HUES64 (cell line): Measurements from ENCODE around the gene GOSR1.
"Not testable (repeated sequence)": the region's sequence is repeated elsewhere in the genome, so short reads cannot be mapped to it uniquely, and the experiment has no call there.

Experiments used
- H3K27ac ChIP-seq: 2 replicates; pipeline ENCODE4 v1.7.0; 2013; ENCODE audit warnings: low read depth, low read length, inconsistent platforms
- H3K27me3 ChIP-seq: 2 replicates; pipeline ENCODE4 v1.6.1; 2013; ENCODE audit warnings: mild to moderate bottlenecking, low read length; ENCODE audit not compliant: insufficient read depth
- H3K36me3 ChIP-seq: 2 replicates; pipeline ENCODE4 v1.6.1; 2013; ENCODE audit warnings: mild to moderate bottlenecking, low read length; ENCODE audit not compliant: insufficient read depth
- H3K4me1 ChIP-seq: 2 replicates; pipeline ENCODE4 v1.6.1; 2013; ENCODE audit warnings: mild to moderate bottlenecking, low read length, moderate library complexity; ENCODE audit not compliant: insufficient read depth
- H3K4me3 ChIP-seq: 2 replicates; pipeline ENCODE4 v1.5.1; 2013; ENCODE audit warnings: mild to moderate bottlenecking, low read length, moderate library complexity
- H3K9ac ChIP-seq: 2 replicates; pipeline ENCODE4 v1.6.1; 2013; ENCODE audit warnings: mild to moderate bottlenecking, low read depth, low read length
- H3K9me3 ChIP-seq: 2 replicates; pipeline ENCODE4 v1.6.1; 2013; ENCODE audit warnings: low read depth, low read length; ENCODE audit not compliant: insufficient read depth
- WGBS: fragments of 150-250, 120-280 bp; methylation state at CpG from one replicate; pipeline ENCODE4 v1.1.7; 2013; ENCODE audit warnings: missing lambda C conversion rate; 5-methylcytosine and 5-hydroxymethylcytosine counted together

Gene GOSR1

DNA sequence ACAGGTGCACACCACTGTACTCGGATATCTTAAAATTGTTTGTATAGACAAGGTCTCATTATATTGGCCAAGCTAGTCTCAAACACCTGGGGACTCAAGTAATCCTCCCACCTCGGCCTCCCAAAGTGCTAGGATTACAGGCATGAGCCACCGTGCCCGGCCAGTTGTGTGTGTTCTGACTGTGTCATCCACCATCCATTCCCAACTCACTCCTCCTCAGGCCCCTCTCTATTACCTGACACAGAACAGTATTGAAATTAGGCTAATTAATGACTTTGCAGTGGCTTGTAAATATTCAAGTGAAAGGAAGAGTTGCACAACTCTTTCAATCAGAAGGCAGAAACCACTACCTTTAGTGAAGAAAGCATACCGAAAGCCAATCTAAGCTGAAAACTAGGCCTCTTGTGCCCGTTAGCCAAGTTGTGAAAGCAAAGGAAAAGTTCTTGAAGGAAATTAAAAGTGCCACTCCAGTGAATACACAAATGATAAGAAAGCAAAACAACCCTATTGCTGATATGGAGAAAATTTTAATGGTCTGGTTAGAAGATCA lies 28.7 kb downstream of the GOSR1 start:
- peaks cover 70% of the 10 kb centered on the region for H3K36me3 ChIP-seq

DNA sequence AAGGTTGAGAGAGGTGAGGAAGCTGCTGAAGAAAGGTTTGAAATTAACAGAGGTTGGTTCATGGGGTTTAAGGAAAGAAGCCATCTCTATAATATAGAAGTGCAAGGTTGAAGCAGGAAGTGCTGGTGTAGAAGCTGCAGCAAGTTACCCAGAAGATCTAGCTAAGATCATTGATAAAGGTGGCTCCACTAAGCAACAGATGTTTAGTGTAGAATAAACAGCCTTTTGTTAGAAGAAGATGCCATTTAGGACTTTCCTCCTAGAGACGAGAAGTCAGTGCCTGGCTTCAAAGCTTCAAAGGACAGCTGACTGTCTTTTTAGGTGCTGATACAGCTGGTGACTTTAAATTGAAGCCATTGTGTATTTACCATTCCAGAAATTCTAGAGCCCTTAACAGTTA lies 29.3 kb downstream of the GOSR1 start:
- WGBS: 85% methylated on average over 1 of the region's 1 CpG
- H3K4me1 ChIP-seq: peaks cover 5% of the 10 kb centered on the region; the same call in 1 of the 2 replicates
- no peak overlapping the region for H3K4me3 ChIP-seq
- no peaks in the 10 kb centered on the region for H3K27me3 ChIP-seq
- no peaks in the 10 kb centered on the region for H3K9me3 ChIP-seq
- H3K27ac ChIP-seq: no peak overlapping the region
- peaks cover 70% of the 10 kb centered on the region for H3K36me3 ChIP-seq
- no peak overlapping the region for H3K9ac ChIP-seq

More for the DNA sequence above, 28.7 kb downstream of the GOSR1 start:
- WGBS: 94% methylated on average over 6 of the region's 6 CpGs
- no peak overlapping the region for H3K27ac ChIP-seq
- H3K27me3 ChIP-seq: no peaks in the 10 kb centered on the region
- H3K4me3 ChIP-seq: no peak overlapping the region
- no peak overlapping the region for H3K9ac ChIP-seq
- peaks cover 5% of the 10 kb centered on the region; the same call in 1 of the 2 replicates for H3K4me1 ChIP-seq
- H3K9me3 ChIP-seq: no peaks in the 10 kb centered on the region

DNA sequence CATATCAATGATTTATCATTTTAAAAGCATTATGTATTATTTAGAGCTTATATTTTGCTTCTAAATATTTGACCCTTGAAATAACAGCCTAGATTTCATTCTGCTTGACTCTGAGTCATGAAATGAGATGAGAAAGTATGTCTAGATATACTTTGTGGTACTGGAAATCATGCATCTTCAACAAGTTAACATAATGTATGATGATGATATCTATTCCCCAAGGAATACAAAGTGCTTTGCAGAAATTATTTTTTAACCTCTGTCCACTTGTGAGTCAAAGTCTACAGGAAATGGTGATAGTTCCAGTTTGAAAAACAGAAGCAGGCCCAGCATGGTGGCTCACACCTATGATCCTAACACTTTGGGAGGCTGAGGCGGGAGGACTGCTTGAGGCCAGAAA lies 36.1 kb downstream of the GOSR1 start:
- H3K36me3 ChIP-seq: peaks cover 63% of the 10 kb centered on the region
- no peak overlapping the region for H3K27ac ChIP-seq

DNA sequence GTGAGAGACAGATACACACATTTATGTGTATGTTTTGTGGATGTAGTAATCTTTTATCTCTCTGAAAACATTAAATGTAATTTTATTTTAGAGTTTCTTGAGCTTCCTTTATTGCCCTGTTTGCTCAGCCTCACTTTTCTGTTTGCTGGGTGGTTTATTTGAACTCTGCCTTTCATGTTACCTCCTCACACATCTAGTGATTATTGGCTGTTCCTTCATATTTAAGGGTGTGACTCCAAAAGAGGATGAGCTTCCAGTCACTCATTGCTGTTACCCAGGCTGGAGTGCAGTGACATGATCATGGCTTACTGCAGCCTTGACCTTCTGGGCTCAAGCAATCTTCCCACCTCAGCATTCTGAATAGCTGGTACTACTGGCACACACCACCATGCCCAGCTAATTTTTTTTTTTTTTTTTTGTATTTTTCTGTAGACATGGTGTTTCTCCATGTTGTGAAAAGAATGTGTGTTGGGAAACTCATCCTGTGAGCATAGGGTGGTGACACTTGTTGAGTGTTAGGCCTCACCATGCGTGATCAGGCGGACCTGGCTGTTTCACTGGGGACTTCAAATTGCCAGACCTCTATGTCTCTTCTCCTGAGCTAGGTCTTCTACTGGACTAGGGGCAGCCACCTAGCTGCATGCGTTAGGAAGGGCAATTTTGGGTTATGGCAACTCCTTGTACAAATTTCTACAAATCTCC lies 37.8 kb downstream of the GOSR1 start:
- Histone ChIP-seq H3K36me3 (peaks cover 75% of the 10 kb centered on the region), H3K4me3 (no peak overlapping the region), H3K27ac (no peak overlapping the region), H3K9me3 (no peaks in the 10 kb centered on the region), H3K27me3 (no peaks in the 10 kb centered on the region), H3K9ac (no peak overlapping the region), H3K4me1 (no peaks in the 10 kb centered on the region)
- 97% methylated on average over 3 of the region's 3 CpGs for WGBS

More for the DNA sequence above, 36.1 kb downstream of the GOSR1 start:
- WGBS: 89% methylated on average over 1 of the region's 1 CpG
- Histone ChIP-seq H3K4me3 (no peak overlapping the region), H3K9ac (no peak overlapping the region), H3K27me3 (no peaks in the 10 kb centered on the region), H3K9me3 (no peaks in the 10 kb centered on the region), H3K4me1 (no peaks in the 10 kb centered on the region)

DNA sequence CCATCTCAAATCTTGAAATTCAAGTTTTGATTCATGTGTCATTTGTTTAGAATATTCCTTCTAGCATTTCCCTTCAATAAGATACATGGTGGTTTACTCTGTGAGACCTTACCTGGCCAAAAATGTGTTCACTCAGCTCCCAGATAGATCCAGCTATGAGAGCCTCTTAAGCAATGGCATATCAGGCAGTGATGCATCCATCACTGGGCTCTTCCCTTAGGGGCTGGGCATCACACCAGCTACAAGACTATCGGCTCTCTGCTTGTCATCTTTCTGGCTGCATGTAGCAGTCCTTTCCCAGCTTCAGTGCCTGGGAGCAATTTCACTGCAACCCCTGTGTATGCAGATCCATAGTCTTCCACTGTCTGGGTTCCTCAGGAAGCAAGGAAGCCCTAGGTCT lies 40.6 kb downstream of the GOSR1 start:
- WGBS: 93% methylated on average over 1 of the region's 1 CpG
- no peaks in the 10 kb centered on the region for H3K27me3 ChIP-seq
- H3K4me1 ChIP-seq: no peaks in the 10 kb centered on the region
- H3K36me3 ChIP-seq: peaks cover 83% of the 10 kb centered on the region
- no peak overlapping the region for H3K4me3 ChIP-seq
- H3K9me3 ChIP-seq: peaks cover 14% of the 10 kb centered on the region
- H3K9ac ChIP-seq: no peak overlapping the region
- H3K27ac ChIP-seq: no peak overlapping the region

DNA sequence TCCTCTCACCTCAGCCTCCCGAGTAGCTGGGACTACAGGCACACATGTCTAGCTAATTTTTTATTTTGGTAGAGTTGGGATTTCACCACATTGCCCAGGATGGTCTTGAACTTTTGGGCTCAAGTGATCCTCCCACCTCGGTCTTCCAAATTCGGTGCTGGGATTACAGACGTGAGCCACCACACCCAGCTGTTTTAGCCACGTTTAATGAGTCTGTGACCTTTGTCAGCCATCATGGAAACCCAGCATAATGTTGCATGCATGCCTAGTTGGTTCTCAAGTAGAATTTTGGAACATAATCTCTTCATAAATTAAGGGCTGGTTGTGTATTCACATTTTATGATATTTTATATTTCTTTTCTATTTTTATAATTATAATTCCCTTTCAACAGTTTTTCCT lies 42.0 kb downstream of the GOSR1 start:
- H3K9me3 ChIP-seq: peaks cover 14% of the 10 kb centered on the region
- peaks cover 71% of the 10 kb centered on the region for H3K36me3 ChIP-seq
- 95% methylated on average over 5 of the region's 5 CpGs for WGBS
- no peaks in the 10 kb centered on the region for H3K4me1 ChIP-seq
- H3K27ac ChIP-seq: no peak overlapping the region
- no peaks in the 10 kb centered on the region for H3K27me3 ChIP-seq
- no peak overlapping the region for H3K9ac ChIP-seq
- H3K4me3 ChIP-seq: no peak overlapping the region

DNA sequence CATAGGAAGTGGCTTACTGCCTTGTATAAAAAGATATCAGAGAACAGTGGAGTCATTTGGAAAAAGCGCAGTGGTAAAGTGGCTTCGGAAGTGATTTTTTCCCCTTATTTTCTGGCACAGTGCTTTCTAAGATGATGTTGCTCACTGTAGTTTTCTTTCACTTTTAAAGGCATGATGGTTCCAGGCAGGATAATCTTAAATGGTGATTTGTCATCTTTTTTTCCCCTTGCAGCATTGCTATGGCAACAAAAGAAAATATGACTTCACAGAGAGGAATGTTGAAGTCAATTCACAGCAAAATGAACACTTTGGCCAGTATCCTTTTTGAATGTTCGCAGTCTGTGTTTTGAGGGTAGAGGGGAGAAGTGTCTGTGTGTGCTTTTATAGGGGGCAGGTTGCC lies 42.5 kb downstream of the GOSR1 start:
- Histone ChIP-seq H3K27ac (no peak overlapping the region), H3K4me1 (no peaks in the 10 kb centered on the region), H3K27me3 (no peaks in the 10 kb centered on the region), H3K9me3 (peaks cover 14% of the 10 kb centered on the region), H3K9ac (no peak overlapping the region), H3K36me3 (peaks cover 72% of the 10 kb centered on the region), H3K4me3 (no peak overlapping the region)
- WGBS: over 99% methylated on average over 3 of the region's 3 CpGs

DNA sequence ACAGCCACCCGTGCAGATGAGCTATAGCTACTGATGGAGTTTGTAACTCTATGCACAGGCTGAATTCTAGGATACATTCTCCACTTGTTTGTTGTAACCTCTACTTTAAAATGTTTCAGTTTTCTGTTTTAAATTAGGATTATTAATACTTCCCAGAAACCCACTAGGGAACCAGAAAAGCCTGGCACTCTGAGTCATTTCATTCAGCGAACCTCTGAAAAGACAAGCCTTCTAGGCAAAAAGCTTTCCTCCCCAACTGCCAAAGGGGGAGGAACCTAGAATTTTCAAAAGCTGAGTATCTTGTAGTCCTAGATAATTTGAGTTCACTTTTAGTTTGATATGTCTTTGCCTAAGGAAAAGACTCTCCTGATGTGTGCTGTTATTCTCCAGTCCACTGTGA lies 43.2 kb downstream of the GOSR1 start:
- Histone ChIP-seq H3K36me3 (peaks cover 68% of the 10 kb centered on the region), H3K9ac (no peak overlapping the region), H3K4me3 (no peak overlapping the region), H3K27me3 (no peaks in the 10 kb centered on the region), H3K9me3 (peaks cover 14% of the 10 kb centered on the region), H3K27ac (no peak overlapping the region), H3K4me1 (no peaks in the 10 kb centered on the region)
- WGBS: 97% methylated on average over 2 of the region's 2 CpGs

DNA sequence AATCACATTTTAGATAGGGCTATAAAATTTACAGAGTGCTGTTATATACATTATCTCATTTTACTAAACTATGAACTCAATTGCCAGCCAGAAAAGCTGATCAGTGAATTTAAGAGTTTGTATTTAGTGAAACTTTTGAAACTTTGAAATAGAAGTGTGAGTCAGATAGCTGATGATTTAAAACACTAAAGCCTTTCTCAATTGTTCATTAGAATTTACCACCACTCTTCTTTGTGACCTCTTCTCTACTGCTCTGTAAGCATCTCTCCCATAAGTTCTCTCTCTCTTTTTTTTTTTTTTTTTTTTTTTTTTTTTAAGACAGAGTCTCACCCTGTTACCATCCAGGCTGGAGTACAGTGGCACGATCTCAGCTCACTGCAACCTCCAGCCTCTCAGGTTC lies 43.7 kb downstream of the GOSR1 start:
- Histone ChIP-seq H3K27ac (no peak overlapping the region), H3K4me3 (no peak overlapping the region), H3K9ac (no peak overlapping the region), H3K9me3 (peaks cover 14% of the 10 kb centered on the region), H3K4me1 (no peaks in the 10 kb centered on the region), H3K27me3 (no peaks in the 10 kb centered on the region), H3K36me3 (peaks cover 64% of the 10 kb centered on the region)
- 100% methylated on average over 1 of the region's 1 CpG for whole genome bisulfite sequencing

DNA sequence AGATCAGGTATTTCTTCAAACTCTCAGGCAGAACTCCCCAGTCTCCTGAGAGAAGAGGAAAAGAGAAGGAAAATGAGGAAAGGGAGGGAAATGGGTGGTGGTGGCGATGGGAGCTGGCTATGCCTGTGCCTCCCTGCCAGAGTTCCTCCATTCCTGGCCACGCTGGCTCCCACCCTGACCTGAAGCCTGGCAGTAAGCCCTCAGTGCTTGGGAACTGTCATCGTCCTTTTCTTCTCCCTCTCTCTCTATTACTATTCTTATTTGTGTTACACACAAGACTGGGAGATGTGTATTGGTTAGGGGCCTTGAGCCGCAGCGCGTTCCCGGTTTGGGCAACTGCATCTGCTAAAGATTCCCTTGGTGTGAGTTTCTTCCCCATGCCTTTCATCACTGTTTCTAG lies 44.6 kb downstream of the GOSR1 start:
- H3K9me3 ChIP-seq: peaks cover 14% of the 10 kb centered on the region
- H3K4me3 ChIP-seq: no peak overlapping the region
- no peak overlapping the region for H3K9ac ChIP-seq
- H3K4me1 ChIP-seq: no peaks in the 10 kb centered on the region
- no peak overlapping the region for H3K27ac ChIP-seq
- no peaks in the 10 kb centered on the region for H3K27me3 ChIP-seq
- WGBS: 98% methylated on average over 7 of the region's 7 CpGs
- H3K36me3 ChIP-seq: peaks cover 61% of the 10 kb centered on the region

DNA sequence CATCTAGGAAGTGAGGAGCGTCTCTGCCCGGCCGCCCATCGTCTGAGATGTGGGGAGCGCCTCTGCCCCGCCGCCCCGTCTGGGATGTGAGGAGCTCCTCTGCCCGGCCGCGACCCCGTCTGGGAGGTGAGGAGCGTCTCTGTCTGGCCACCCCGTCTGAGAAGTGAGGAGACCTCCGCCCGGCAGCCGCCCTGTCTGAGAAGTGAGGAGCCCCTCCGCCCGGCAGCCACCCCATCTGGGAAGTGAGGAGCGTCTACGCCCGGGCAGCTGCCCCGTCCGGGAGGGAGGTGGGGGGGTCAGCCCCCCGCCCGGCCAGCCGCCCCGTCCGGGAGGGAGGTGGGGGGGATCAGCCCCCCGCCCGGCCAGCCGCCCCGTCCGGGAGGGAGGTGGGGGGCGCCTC lies 46.0 kb downstream of the GOSR1 start:
- WGBS: 97% methylated on average over 34 of the region's 35 CpGs
- H3K27me3 ChIP-seq: not testable (repeated sequence)
- H3K36me3 ChIP-seq: peaks cover 47% of the 10 kb centered on the region

More for the DNA sequence above, 46.0 kb downstream of the GOSR1 start:
- not testable (repeated sequence) for H3K4me1 ChIP-seq, H3K4me3 ChIP-seq, H3K9ac ChIP-seq, H3K27ac ChIP-seq
- peaks cover 14% of the 10 kb centered on the region for H3K9me3 ChIP-seq
